HCT116 (cell line): ENCODE measurements around the gene GORAB. TPM values are rescaled to one million over a fixed set of nuclear protein-coding genes. Genes with fewer than 3 reads are reported as not detected.

ENCODE experiments used
- ATAC-seq: fragments of 200-7000 bp; cut with Tn5 transposase; 2 replicates; pipeline ENCODE4 v1.9.1; 2020; ENCODE audit warnings: mild to moderate bottlenecking, moderate library complexity
- BruUV-seq: library from RNA; stranded (reverse); fragments of 400-500 nt; replicated peaks from 2 replicates; lab custom pipeline; 2021; lab: Mats Ljungman, UMichigan
- CTCF ChIA-PET: fragments of 300-600 bp; sonication (Branson Sonifier 250); formaldehyde crosslinking; loops from one replicate; lab custom pipeline; 2021; ENCODE audit warnings: antibody characterized with exemption; lab: Charles Lee
- POLR2A ChIA-PET: fragments of 300-600, 350-600 bp; sonication (Branson Sonifier 250); formaldehyde crosslinking; loops from one replicate; lab custom pipeline; 2021; ENCODE audit warnings: antibody characterized with exemption; lab: Charles Lee
- RAD21 ChIA-PET, 2 experiments: fragments of 300-600 bp; sonication (Branson Sonifier 250); formaldehyde crosslinking; loops; one replicate each; lab custom pipeline; 2023; ENCODE audit warnings: low total read pairs in 2 of 2; ENCODE audit not compliant: uncharacterized antibody in 2 of 2, unreplicated experiment in 2 of 2, low non-redundant PET in 1 of 2; lab: Charles Lee
- DNase-seq: peaks from one replicate; pipeline ENCODE4 v3.0.0-alpha.2; 2010; ENCODE audit warnings: low read depth, low spot score
- H2AFZ ChIP-seq: fragments of 200-600 bp; shearing (Covaris generic), sonication (generic); 2 replicates; pipeline ENCODE4 v1.6.1; 2017; ENCODE audit warnings: low read depth, mixed run types, mixed read lengths, antibody characterized with exemption, low read length; ENCODE audit not compliant: poor library complexity, severe bottlenecking
- H3K27ac ChIP-seq: 2 replicates; pipeline ENCODE4 v1.5.1; 2012; ENCODE audit warnings: low read depth, low read length
- H3K27me3 ChIP-seq: fragments of 200-600 bp; sonication (generic); 2 replicates; pipeline ENCODE4 v1.6.1; 2016; ENCODE audit warnings: mixed run types, low read length, mixed read lengths; ENCODE audit not compliant: insufficient read depth
- H3K36me3 ChIP-seq, 2 experiments: fragments of 200-500 bp in 1 of 2; fragments of 200-600 bp in 1 of 2; sonication (Bioruptor generic) in 1 of 2; sonication (generic) in 1 of 2; 2 replicates each; pipeline versions ENCODE4 v1.5.1 to v1.6.1; 2014 to 2016; ENCODE audit warnings: low read length in 2 of 2, inconsistent platforms in 1 of 2, mixed read lengths in 1 of 2, mixed run types in 1 of 2; ENCODE audit not compliant: insufficient read depth in 2 of 2, control insufficient read depth in 1 of 2
- H3K4me1 ChIP-seq, 2 experiments: fragments of 200-600 bp in 1 of 2; sonication (generic) in 1 of 2; 2 replicates each; pipeline versions ENCODE4 v1.5.1 to v1.6.1; 2012 to 2017; ENCODE audit warnings: low read length in 2 of 2, inconsistent platforms in 1 of 2, mild to moderate bottlenecking in 1 of 2, mixed read lengths in 1 of 2, mixed run types in 1 of 2, moderate library complexity in 1 of 2; ENCODE audit not compliant: insufficient read depth in 2 of 2, control insufficient read depth in 1 of 2
- H3K4me2 ChIP-seq: fragments of 200-600 bp; sonication (generic); 2 replicates; pipeline ENCODE4 v1.6.1; 2017; ENCODE audit warnings: mixed run types, low read length, mixed read lengths
- H3K4me3 ChIP-seq, 2 experiments: fragments of 200-600 bp in 1 of 2; sonication (generic) in 1 of 2; replicated peaks in 1 of 2; 2 replicates each; pipeline ENCODE4 v1.5.1; 2011 to 2016; ENCODE audit warnings: low read length in 2 of 2, control low read depth in 1 of 2, low read depth in 1 of 2, mild to moderate bottlenecking in 1 of 2, mixed read lengths in 1 of 2, mixed run types in 1 of 2
- H3K79me2 ChIP-seq: fragments of 200-600 bp; sonication (generic); 2 replicates; pipeline ENCODE4 v1.6.1; 2017; ENCODE audit warnings: mild to moderate bottlenecking, mixed run types, low read length, moderate library complexity, mixed read lengths; ENCODE audit not compliant: insufficient read depth
- H3K9ac ChIP-seq: fragments of 200-600 bp; sonication (generic); 2 replicates; pipeline ENCODE4 v1.6.1; 2016; ENCODE audit warnings: low read length, mixed read lengths
- H3K9me2 ChIP-seq: fragments of 200-600 bp; sonication (generic), shearing (Covaris generic); 2 replicates; pipeline ENCODE4 v1.6.1; 2017; ENCODE audit warnings: mixed run types, mild to moderate bottlenecking, moderate library complexity; ENCODE audit not compliant: insufficient read depth
- H3K9me3 ChIP-seq, 2 experiments: fragments of 200-500 bp in 1 of 2; fragments of 200-600 bp in 1 of 2; sonication (Bioruptor generic) in 1 of 2; sonication (generic) in 1 of 2; 2 replicates each; pipeline ENCODE4 v1.6.1; 2014 to 2017; ENCODE audit warnings: low read length in 2 of 2, mixed read lengths in 2 of 2, inconsistent platforms in 1 of 2, low read depth in 1 of 2, mild to moderate bottlenecking in 1 of 2, mixed run types in 1 of 2, moderate library complexity in 1 of 2; ENCODE audit not compliant: control insufficient read depth in 1 of 2, insufficient read depth in 1 of 2
- H4K20me1 ChIP-seq: fragments of 200-600 bp; sonication (generic), shearing (Covaris generic); 2 replicates; pipeline ENCODE4 v1.6.1; 2017; ENCODE audit warnings: mixed run types, mild to moderate bottlenecking, moderate library complexity; ENCODE audit not compliant: insufficient read depth
- CBX3 ChIP-seq: IDR thresholded peaks from 2 replicates; pipeline ENCODE4 v1.6.1; 2012; ENCODE audit warnings: low read depth
- CTCF ChIP-seq, 3 experiments: fragments of 200-600 bp in 1 of 3; sonication (generic) in 1 of 3; IDR thresholded peaks in 2 of 3; conservative IDR thresholded peaks in 1 of 3; 2 replicates each; pipeline ENCODE4 v1.5.1; 2012 to 2017; ENCODE audit warnings: low read depth in 2 of 3, low read length in 2 of 3, antibody characterized with exemption in 1 of 3, borderline replicate concordance in 1 of 3, control low read depth in 1 of 3, mild to moderate bottlenecking in 1 of 3, mixed read lengths in 1 of 3, mixed run types in 1 of 3, moderate library complexity in 1 of 3; ENCODE audit not compliant: insufficient read depth in 1 of 3
- ELF1 ChIP-seq: IDR thresholded peaks from 2 replicates; pipeline ENCODE4 v1.6.1; 2012; ENCODE audit warnings: low read depth, borderline replicate concordance
- EZH2 ChIP-seq: fragments of 200-600 bp; sonication (generic); IDR thresholded peaks from 2 replicates; pipeline ENCODE4 v1.6.1; 2017; ENCODE audit warnings: antibody characterized with exemption, mixed run types
- EZH2phosphoT487 ChIP-seq: fragments of 200-600 bp; IDR thresholded peaks from 2 replicates; pipeline ENCODE4 v1.6.1; 2018; ENCODE audit warnings: antibody characterized with exemption, borderline replicate concordance
- JUND ChIP-seq: IDR thresholded peaks from 2 replicates; pipeline ENCODE4 v1.6.1; 2012
- POLR2A ChIP-seq: IDR thresholded peaks from 2 replicates; pipeline ENCODE4 v1.7.0; 2011; ENCODE audit warnings: borderline replicate concordance; ENCODE audit not compliant: insufficient read depth, insufficient read length; ENCODE audit errors: extremely low read depth
- RAD21 ChIP-seq: IDR thresholded peaks from 2 replicates; pipeline ENCODE4 v1.6.1; 2012; ENCODE audit warnings: low read depth, mild to moderate bottlenecking
- SP1 ChIP-seq: IDR thresholded peaks from 2 replicates; pipeline ENCODE4 v1.6.1; 2012; ENCODE audit warnings: low read depth
- SRF ChIP-seq: IDR thresholded peaks from 2 replicates; pipeline ENCODE4 v1.6.1; 2012; ENCODE audit warnings: low read depth
- YY1 ChIP-seq: IDR thresholded peaks from 2 replicates; pipeline ENCODE4 v1.6.1; 2011; ENCODE audit warnings: low read length, low read depth, moderate library complexity, mild to moderate bottlenecking; ENCODE audit not compliant: insufficient replicate concordance; ENCODE audit errors: extremely low read depth
- intact Hi-C: fragments of 100-400 bp; cut with micrococcal nuclease; formaldehyde crosslinking; loops from 2 replicates; pipeline ENCODE4 v1.10.0; 2022
- total RNA-seq: library from RNA; stranded (reverse); gene quantifications from one replicate; pipeline ENCODE4 v1.2.1, GENCODE V29; 2021; ENCODE audit not compliant: unreplicated experiment

The GORAB gene
- total RNA-seq, 1 experiment from 2014 or later = 7.5 TPM

GRCh38 chr1:170560681-170561285 is 28.8 kb downstream of the GORAB start:
- CTCF ChIA-PET = no interaction called here
- intact Hi-C loops = no loop called here
- H4K20me1 ChIP-seq = no peaks in the 10 kb centered on the region

More at GRCh38 chr1:170560681-170561285, 28.8 kb downstream of the GORAB start:
- Histone ChIP-seq H3K27me3 (no peaks in the 10 kb centered on the region), H3K9me3 (no peaks in the 10 kb centered on the region), H3K27ac (no peak overlapping the region), H3K9ac (no peak overlapping the region), H2AFZ (no peak overlapping the region), H3K4me2 (no peak overlapping the region), H3K79me2 (no peaks in the 10 kb centered on the region), H3K36me3 (no peaks in the 10 kb centered on the region), H3K9me2 (no peaks in the 10 kb centered on the region), H3K4me1 (peaks cover 9 to 15% of the 10 kb centered on the region in 2 experiments; a peak in 3 of 4 replicates), H3K4me3 (no peak overlapping the region)
- ChIA-PET RAD21 (no interaction called here), POLR2A (no interaction called here)
- DNase-seq (no peak), ATAC-seq (no peak)
- TF ChIP-seq SRF = no peak
- no peak for TF ChIP-seq ELF1
- TF ChIP-seq CBX3 = no peak
- no peak for TF ChIP-seq CTCF (IDR thresholded peaks at IDR 0.05 in 2 of 3, conservative IDR thresholded peaks at IDR 0.05 in 1 of 3; ENCODE audit: borderline replicate concordance in 1 of 3, insufficient read depth in 1 of 3, low read depth in 2 of 3, low read length in 2 of 3)
- no peak for TF ChIP-seq EZH2phosphoT487
- no peak for TF ChIP-seq EZH2
- TF ChIP-seq SP1 = no peak
- TF ChIP-seq POLR2A = no peak
- no peak for TF ChIP-seq JUND
- TF ChIP-seq YY1 = no peak
- TF ChIP-seq RAD21 = no peak
- BruUV-seq = no TSS peak
